GM19023 (cell line): ENCODE results near the gene SKI.

Source experiments
- ATAC-seq: cut with Tn5 transposase; IDR thresholded peaks from one replicate; pipeline ENCODE4 v1.9.1; 2021; ENCODE audit warnings: mild to moderate bottlenecking, moderate library complexity; ENCODE audit not compliant: unreplicated experiment

SKI gene

DNA sequence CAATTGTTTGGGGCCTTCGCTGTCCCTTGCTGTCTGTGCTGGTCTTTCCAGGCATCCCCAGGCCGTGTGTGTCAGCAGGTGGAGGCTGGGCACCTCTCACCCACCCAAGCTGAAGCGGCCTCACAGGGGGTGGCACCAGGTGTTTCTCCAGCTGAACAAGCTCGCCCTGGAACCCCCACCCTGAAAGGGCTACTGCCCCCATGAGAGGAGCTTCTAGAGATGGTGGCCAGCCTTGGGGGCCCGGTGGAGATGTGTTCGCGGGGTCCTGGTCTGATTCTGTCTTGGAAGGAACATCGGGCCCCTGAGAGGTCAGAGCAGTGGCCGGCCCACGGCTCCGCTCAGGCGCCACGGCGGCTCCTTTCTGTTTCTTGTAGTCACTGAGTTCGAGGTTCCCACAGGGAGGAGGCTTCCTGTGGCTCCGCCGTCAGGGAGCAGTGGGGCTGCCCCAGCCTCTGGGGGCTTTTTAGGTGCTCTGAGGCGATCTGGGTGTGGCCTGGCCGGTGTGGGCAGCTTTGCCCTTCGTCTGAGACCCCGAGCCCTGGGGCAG, 46.9 kb downstream of the SKI start:
- no peak for ATAC-seq

DNA sequence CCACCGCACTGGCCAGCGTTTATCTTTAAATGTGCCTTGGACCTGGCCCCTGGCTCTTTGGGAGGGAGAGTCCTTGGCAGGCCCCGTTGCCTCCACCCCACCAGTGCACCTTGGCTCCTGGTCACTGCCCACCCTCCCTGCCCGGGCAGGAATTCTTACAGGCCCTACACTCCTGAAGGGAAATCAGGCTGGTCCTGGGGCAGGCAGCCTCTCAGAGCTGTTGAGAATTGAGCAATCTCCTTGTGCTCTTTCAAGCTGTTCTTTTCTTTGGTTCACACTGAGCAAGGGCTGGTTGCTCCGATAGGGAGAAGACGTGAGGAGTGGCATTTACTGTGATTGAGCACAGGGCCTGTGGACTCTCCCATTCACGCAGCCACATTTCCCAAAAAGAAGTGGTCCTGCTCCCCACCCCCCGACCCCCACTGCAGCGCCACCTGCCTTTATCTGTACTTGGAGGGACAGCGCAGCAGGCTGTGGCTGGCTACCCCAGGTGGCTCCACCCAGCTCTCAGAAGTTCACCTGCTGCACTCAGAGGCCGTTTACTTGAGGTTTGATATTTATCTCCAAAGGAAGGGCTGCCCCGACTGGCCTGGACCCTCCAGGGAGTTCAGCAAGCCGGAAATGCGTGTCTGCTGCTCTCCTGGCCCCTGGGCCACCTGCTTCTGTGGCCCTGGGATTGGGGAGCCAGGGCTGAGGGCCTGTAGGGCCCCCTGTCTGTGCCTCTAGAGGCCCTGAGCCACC, 47.8 kb downstream of the SKI start:
- ATAC-seq: no peak

DNA sequence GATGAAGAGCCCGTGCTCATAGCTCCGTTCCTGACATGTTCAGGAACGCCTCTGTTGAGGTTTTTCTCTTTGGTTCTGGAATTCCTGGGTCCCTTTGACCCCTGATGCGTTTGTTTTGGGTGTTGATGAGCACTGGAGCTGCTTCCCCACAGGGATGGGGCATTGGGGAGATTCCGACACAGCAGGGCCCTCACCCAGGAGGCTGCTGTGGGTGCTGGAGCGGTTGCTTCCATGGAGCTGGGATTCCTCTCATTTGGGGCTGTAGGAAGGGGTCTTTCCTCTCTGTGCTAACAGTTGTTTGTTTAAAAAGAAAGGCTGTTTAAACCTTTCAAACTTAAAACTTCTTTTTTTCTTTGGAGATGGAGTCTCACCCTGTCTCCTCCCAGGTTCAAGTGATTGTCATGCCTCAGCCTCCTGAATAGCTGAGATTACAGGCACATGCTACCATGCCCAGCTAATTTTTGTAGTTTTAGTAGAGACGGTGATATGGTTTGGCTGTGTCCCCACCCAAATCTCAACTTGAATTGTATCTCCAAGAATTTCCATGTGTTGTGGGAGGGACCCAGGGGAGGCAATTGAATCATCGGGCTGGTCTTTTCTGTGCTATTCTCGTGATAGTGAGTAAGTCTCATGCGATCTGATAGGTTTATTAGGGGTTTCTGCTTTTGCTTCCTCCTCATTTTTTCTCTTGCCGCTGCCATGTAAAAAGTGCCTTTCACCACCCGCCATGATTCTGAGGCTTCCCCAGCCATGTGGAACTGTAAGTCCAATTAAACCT, 48.9 kb downstream of the SKI start:
- no peak for ATAC-seq

DNA sequence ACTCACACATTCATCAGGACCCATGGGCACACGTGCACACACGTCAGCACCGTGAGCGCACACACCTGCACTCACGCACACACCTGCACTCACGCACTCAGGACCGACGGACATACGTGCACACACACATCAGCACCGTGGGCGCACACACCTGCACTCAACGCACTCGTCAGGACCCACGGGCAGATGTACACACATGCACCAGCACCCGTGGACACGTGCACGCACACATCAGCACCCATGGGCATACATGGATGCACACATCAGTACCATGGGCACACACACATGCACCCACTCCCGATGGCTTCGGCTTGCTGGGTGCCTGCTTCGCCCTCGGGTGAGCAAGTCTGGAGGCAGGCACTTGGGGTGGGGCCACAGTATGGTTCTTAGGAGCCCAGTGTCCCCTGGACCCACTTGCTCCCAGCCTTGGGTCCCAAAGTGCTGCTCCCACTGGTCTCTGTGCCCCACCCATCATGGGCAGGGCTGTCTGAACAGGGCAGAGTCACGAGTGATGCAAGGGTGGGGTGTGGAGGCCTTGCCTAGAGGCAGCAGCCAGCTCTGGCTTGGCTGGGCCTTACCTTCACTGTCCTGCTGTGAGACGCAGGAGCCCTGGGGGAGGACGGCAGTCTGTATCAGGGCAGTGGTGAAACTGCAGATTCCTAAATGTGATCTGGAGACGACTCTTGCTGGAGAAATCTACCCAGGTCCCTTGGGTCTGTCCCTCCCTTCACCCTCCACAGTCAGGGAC, 49.8 kb downstream of the SKI start:
- ATAC-seq: no peak

DNA sequence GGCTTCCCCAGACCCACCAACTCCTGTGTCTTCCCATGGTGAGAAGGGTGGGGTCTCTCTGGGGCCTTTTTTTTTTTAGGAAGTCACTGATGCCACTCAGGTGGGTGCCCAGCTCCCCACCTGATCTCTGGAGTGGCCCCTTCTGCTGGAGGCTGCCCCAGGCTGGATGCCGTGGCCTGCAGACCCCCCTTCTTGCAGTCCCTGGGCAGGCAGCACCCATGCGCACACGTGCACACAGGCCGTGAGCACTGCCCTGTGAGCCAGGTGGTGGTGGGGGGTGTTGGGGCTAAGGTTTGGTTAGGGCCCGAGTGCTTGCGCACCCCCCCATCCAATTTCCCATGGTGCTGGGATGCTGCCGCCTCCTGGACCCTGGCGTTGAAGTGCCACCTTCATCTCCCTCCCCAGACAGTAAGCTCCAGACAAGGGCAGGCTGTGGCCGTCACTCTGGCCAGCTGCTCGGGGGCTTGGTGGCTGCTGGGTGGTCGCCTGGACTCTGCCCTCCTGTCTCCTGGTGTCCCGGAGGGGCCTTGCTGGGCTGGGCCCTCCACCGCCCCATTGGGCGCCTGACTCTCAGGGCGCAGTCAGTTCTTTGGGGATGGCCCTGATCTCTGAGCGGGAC, 50.6 kb downstream of the SKI start:
- ATAC-seq: no peak

DNA sequence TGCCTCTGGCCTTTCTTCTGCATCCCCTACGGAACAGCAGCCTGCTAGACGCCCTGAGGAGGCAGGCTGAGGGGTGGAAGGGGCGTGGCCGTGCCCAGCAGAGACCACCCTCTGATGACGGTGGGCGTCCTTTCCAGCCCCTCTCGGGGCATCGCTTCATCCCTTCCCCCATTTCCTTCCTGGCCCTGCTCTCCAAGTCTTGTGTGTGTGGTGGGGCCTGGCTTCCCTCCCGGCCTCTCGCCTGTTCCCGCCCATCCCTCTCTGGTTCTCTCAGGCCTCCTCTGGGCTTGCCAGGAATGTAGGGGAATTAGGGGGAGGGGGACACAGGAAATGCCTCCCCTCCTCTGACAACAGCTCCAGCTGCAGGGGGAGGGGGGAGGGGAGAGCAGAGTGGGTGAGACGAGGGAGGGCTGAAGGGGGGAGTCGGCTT, 51.1 kb downstream of the SKI start:
- no peak for ATAC-seq

DNA sequence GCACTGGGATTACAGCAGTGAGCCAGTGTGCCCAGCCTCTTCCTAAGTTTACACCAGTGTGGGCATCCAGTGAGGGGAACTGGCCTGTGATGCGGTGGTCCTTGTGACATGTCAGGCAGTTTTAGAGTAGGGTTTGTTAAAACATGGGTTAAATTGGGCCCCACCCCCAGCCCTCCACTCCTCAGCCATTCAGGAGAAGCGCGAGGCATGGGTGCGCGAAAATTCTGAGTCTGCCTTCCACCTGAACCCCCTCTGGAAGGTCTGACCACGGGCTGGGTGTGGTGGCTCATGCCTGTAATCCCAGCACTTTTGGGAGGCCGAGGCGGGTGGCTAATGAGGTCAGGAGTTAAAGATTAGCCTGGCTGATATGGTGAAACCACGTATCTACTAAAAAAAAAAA, 51.7 kb downstream of the SKI start:
- no peak for ATAC-seq

DNA sequence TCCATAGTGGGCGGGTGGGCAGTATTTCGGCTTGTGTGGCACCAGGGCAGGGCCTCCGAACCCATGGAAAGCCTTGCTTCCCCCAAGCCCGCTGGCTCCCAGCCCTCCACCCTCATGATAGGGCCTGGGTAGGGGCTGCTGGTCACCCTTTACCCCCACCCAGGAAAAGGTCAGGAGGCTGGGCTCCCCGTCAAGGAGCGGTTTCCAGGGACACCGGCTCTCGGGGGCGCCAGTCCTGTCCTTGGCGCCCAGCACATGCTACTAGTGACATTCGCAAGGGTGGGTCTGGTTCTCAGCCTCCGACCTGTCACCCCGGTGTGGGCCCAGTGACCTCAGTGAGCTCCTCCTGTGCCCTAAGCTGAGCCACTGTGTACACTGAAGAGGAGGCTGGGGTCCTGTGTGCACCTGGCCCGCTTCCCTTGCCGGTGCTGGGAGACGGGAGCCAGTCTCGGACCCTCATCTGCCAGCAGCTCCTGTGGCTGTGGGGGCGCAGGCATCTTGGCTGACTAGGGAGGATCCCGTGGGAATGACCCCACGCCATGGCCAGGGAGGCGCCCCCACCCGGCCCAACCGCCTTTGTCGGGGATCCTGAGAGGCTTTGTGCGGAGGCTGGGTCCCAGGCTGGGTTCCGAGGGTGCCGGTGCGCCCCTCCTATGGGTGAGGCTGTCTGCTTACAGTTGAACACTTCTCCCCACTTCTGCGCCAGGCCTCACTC, 54.6 kb downstream of the SKI start:
- ATAC-seq: no peak

DNA sequence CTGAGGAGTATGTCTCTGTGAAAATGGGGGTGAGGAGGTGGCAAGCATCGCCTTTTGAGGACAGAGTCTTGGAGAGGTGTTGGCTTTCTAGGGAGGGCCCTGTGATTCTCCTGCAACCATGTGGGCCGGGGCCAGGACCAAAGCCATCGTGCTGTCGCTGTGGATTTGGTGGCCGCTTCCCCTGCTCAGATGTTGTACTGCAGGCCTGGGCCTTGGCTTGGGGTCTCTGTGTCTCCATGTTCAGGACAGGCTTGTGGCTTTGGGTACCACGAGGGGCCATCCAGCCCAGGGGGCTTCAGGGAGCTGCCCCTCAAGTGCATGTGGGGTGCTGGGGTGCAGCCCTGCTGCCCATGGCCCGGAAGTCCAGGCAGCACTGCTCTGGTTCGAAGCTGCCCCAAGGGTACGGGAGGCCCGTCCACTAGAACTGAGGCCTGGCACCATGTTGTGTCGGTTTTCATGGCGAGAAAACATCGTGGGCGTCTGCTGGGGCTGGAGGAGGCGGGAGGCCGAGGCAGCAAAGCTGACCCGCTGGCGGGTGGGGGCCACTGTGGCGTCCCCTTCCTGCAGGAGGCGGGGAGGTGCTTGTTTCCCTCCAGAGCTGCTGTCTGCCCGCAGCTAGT, 55.4 kb downstream of the SKI start:
- no peak for ATAC-seq

DNA sequence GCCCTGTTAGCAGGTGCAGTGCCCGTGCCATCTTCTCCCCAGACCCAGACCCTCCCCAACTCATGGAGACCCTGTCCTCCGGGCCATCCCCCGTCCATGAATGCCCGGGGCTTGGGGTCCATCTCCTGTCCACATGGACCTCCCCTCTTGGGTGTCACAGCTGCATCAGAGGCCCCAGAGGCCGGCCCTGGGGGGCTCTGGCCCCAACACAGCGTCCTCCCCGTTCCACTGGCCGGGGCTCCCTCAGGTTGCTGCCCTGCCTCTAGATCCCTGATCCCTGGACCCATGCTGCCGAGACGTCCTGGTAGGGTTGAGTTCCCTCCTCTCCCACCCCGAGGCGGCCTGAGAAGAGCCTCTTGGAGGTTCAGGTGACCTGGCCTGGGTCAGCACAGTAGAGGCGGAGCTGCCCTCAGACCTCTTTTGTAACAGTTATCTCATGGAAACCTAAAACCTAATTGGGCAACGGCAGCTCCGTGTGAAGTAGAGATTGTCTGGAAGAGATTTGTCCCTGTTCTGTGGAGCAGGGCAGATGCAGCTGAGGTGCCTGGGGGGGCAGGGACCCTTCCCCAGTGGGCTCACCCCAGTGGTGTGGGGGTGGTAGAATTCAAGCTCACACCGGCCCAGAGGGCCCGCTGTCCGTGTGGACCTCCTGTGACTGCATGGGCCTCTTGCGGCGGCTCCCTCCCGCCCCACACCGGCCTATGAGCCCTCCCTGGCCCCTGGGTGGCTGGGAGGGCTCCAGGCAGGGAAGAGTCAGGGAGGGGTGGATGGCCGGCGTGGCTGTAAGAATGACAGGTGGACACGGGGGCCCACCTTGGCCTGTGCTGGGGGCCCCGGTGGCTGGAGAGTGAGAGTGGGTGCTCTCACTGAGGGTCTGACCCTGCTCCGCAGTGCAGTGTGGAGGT, 56.1 kb downstream of the SKI start:
- no peak for ATAC-seq

DNA sequence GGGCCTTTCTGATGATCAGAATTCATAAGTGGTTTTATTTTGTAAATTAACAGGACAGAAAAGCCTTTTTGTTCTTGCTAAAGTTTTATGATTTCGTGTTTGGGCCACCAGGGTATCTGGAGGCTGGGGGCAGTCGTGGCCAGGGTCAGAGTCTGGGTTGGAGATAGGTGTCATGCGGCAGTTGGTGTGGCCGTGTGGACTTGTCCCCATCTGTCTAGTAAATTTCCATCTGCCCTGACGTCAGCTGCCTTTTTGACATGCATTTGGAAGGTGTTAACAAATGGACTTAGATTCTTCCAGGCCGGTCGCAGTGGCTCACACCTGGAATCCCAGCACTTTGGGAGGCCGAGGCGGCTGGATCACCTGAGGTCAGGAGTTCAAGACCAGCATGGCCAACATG, 56.8 kb downstream of the SKI start:
- no peak for ATAC-seq

DNA sequence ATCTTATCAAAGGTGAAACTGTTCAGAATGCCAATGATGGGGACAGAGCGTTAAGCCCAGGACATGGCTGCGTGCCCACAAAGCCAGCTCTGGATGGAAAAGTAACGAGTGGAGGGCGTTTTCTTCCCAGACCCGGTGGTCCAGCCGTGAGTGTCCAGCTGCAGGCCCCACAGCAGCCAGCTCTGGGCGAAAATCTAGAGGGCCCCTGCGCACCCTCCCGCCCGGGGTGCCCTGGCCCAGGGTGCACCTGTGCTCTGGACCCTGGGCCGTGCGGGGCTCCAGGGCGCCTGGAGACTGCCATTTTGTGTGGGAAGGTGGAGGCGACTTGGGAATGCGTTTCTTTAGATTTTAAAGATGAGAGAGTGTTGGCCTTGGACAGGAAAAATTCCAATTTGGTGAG, 58.8 kb downstream of the SKI start:
- ATAC-seq: no peak

DNA sequence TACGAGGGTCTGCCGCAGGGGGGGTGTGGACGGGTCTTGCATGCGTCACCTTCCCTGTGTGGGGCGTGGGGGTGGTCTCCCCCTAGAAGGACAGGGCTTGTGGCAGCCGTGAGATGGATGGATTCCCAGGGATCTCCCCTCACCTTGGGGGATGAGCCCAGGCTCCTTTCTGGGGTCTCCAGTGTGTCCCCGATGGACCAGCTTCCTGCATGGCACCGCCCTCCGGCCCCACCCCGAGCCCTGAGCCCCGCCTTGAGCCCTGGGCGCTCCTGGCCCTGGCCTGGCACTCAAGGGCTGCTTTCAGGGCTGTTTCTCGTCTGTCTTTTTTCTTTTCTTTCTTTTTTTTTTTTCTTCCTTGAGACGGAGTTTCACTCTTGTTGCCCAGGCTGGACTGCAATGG, 59.5 kb downstream of the SKI start:
- ATAC-seq: no peak

DNA sequence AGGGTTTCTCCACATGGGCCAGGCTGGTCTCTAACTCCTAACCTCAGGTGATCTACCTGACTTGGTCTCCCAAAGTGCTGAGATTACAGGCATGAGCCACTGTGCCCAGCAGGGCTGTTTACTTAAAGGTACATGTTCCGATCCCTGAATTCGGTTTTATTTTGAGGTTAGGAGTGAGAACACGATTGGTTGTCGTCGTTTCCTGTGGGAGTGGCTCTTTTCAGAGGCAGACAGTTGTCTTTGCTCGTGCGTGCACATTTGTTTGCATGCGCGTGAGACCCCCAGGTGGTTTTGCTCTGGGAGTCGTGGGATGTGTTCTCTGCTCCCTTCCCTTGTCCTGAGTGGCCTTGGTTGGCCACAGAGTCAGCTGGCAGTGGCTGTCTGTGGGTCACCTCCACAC, 60.2 kb downstream of the SKI start:
- ATAC-seq: no peak

DNA sequence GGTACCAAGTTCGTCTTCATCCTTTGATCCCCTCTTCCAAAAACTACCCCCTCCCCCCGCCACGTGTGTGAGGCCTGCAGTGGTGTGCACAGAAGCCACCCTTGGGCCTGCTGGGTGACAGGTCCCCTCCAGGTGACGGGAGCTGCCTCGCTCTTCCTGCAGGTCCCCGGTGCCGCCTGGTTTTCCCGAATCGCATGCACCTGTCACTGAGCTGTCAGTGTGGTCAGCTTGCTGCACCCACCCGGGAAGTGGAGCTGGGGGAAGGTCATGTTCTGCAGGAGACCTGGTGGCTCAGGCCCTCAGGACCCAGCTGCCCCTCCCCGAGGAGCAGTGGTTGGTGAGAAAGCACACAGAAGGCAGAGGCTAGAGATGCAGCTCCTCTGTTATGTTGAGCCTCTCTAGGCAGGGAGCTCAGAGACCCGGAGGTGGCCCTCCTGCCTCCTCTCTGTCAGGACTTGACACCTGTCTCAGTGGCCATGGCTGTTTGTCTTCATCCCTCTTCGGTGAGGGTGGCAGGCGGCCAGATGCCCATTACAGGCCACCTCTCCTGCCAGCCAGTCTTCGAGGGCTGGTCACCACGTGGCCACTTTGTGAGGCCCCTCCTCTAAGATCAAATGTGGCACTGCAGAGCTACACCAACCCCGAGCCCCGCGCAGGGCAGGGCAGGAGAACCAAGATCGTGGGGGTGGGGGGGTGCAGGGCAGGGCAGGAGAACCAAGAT, 60.9 kb downstream of the SKI start:
- no peak for ATAC-seq

DNA sequence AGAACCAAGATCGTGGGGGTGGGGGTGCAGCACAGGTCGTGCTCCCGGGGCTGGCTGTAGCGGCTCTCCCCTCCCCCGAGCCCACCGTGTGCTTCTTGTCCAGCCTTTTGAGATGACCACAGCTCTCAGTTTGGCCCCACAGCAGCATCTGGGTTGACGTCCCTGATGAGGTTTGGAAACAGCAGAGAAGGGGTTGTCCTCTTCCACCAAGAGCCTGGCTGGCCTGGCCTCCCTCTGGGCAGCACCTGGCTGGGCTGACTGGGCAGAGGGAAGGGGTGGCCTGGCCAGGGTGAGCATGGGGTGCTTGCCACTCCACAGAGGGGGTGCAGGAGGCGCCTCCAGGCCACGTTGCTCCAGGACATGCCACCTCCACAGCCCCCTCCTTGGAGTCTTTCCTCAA, 61.5 kb downstream of the SKI start:
- no peak for ATAC-seq

DNA sequence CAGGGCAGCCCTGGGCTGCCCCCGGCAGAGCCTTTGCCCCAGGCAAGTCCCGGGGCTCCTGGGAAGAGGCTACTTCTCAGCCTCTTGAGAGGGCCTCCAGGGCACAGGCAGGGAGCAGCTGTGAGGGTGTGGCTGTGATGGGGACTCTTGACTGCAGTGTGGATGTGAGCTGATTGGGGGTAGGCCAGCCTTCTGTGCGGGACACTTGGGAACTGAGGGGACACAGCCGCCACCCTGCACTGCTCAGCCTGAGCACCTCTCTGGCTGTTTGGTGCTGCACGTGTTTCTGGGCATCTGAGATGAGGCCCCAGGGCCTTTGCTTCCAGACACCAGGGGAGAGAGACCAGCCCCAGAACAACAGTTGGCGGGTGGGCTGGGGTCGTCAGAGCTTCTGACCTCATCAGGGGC, 62.1 kb downstream of the SKI start:
- ATAC-seq: no peak
